Caki2 (cell line): ENCODE data around the gene TRIM72. TPM values are rescaled to one million over a fixed set of nuclear protein-coding genes. Genes with fewer than 3 reads are reported as not detected.
"Not testable (repeated sequence)": the region's sequence is repeated elsewhere in the genome, so short reads cannot be mapped to it uniquely, and the experiment has no call there.

Source experiments
- DNase-seq: peaks from one replicate; pipeline ENCODE4 v3.0.0-alpha.2; 2015; ENCODE audit warnings: low read depth
- in situ Hi-C: cut with HindIII; loops from 2 replicates; pipeline ENCODE4 v1.10.0; 2016; ENCODE audit warnings: low sequenced_read_pairs, low pct_unique_long_range_greater_than_20kb, mixed read lengths
- total RNA-seq: library from RNA; depleted of rRNA; stranded (reverse); fragments of >200 nt; shearing (Covaris generic); gene quantifications from 2 replicates; pipeline ENCODE4 v1.2.3, GENCODE V29; 2014; ENCODE audit warnings: low replicate concordance

The TRIM72 gene
- total RNA-seq, 1 experiment from 2014 or later = not detected

DNA sequence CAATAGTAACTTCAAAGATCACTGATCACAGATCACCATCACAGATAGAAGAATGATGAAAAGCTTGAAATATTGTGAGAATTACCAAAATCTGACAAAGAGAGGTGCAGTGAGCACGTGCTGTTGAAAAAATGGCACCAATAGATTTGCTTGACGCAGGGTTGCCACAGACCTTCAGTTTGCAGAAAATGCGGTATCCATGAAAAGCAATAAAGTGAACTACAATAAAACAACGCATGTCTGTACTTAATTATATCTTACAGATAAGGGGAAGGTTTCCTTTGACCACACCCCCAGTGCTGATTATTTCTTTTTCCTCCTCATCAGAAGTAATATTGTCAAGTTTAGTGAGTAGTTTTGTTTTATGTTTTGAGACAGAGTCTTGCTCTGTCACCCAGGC lies 24.1 kb downstream of the TRIM72 start:
- in situ Hi-C loops = no loop called here
- no peak for DNase-seq

DNA sequence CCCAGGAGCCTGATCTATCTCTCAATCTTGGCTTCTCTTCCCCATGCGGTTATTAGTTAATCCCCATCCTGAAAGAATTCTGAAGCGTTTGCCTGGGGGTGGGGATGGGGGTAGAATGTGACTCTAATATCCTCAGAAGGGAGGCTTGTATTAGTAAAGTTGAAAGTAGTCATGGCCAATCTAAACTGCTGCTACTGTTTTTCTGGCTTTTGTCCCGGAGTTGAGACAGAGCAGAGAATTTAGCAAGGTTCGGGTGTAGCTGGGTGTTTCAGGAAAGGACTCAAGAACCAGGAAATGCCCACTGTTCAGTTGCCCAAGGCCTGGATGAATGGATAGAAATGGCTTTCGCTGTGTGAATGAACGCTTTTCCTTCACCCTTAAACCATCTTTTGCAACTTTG lies 28.3 kb downstream of the TRIM72 start:
- DNase-seq = no peak
- in situ Hi-C loops = no loop called here

DNA sequence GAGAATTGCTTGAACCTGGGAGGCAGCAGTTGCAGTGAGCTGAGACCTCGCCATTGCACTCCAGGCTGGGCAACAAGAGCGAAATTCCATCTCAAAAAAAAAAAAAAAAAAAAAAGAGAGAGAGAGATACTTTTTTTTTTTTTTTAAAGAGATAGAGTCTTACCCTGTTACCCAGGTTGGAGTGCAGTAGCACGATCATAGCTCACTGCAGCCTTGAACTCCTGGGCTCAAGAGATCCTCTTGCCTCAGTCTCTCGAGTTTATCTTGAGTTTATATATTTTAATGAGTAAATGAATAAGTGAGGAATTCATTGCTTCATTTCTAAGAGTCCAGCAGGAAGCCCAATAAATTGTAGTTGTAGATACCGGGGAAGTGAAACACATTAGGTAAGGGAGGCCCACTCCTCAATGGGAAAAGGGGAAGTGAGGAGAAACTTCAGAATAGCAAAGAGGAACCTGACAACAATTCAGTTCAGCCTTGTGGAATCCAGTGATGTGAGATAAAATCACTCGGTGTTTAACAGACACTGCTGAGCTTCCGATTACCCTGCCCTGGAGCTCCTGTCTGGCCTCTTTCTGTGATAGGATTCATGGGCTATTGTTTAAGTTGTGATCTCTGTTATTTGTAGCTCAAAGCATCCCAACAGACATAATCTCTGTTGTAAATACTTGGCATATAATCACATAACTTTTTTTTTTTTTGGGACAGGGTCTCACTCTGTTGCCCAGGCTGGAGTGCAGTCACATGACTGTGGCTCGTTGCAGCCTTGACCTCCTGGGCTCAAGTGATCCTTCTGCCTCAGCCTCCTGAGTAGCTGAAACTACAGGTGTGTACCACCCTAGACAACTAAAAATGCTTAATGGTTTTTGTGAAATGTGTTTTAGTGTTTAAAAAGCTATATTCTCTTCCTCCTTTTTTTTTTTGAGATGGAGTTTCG lies 30.1 kb downstream of the TRIM72 start:
- in situ Hi-C loops = no loop called here
- no peak for DNase-seq

DNA sequence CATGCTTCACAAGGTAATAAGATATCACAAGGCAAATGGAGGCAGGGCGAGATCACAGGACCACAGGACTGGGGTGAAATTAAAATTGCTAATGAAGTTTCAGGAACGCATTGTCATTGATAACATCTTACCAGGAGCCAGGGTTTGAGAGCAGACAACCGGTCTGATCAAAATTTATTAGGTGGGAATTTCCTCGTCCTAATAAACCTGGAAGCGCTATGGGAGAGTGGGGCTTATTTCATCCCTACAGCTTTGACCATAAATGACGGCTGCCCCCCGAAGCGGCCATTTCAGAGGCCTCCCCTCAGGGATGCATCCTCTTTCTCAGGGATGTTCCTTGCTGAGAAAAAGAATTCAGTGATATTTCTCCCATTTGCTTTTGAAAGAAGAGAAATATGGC lies 31.7 kb downstream of the TRIM72 start:
- in situ Hi-C loops, DNase-seq: not testable (repeated sequence)

DNA sequence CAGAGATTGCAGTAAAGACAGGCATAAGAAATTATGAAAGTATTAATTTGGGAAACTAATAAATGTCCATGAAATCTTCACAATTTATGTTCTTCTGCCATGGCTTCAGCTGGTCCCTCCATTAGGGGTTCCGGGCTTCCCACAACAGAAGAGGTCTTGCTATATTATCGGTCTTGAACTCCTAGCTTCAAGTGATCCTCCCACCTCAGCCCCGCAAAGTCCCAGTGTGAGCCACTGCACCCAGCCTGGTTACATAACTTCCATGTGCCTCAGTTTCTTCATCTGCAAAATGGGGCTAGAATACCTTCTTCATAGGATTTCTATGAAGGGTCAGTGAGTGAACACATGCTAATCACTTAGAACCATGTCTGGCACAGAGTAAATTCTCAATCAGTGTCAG lies 32.4 kb downstream of the TRIM72 start:
- in situ Hi-C loops = no loop called here
- no peak for DNase-seq

DNA sequence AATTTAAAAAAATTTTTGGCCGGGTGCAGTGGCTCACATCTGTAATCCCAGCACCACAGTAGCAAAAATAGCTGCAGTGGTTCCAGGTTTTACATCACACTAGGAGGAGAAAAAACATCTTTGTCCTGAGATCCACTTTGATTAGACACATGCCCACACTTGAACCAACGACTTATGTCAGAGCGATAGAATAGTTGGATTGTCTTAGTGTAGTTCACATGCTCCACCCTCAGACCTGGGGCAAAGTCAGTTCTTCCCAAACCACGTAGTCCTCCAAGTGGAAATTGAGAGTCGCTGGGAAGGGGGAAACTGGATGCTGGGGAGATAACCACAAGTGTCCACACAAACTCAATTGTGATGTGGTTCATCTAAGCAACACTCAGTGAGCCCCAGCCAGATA lies 34.4 kb downstream of the TRIM72 start:
- in situ Hi-C loops = no loop called here

DNA sequence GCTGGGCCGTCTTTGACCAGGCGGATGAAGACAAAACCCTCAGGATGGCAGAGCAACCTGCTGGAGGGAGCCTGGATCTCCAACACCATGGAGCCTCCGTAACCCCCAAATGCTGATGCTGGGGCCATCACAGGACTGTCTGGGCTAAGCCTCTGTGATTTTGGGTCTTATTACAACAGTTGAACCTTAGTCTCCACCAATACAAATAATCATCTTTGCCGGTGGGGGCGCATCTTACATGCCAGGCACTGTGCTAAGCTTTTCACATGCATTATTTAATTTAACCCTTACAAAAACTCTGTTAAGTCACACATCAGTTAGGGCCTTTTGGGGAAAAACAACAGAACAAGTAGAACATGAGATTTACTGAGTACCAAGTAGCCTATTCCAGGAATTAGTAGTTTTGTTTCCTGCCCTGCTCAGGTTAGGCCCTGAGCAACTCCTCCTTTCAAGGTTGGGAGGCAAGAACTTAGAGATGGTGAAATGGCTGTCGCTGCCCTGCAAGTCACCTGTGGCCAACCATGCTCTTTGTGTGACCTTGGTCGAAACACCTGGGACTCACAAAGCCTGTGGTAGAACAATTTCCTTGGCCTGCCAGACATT lies 37.0 kb downstream of the TRIM72 start:
- in situ Hi-C loops = no loop called here
- no peak for DNase-seq

More for the DNA sequence above, 34.4 kb downstream of the TRIM72 start:
- DNase-seq = no peak

DNA sequence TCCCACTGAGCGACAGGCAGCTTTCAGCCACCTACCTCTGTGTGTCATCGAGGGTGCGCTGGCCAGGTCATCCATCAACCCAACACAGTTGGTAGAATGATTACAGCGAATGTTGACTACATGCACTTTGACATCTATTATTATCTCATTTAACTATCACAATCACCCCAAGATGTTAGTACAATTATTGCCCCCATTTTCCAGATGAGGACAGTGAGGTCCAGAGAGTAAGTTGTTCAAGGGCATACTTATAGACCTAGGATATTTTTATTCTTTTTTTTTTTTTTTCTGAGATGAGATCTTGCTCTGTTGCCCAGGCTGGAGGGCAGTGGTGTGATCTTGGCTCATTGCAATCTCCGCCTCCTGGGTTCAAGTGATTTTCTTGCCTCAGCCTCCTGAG lies 37.5 kb downstream of the TRIM72 start:
- no peak for DNase-seq
- in situ Hi-C loops = no loop called here

DNA sequence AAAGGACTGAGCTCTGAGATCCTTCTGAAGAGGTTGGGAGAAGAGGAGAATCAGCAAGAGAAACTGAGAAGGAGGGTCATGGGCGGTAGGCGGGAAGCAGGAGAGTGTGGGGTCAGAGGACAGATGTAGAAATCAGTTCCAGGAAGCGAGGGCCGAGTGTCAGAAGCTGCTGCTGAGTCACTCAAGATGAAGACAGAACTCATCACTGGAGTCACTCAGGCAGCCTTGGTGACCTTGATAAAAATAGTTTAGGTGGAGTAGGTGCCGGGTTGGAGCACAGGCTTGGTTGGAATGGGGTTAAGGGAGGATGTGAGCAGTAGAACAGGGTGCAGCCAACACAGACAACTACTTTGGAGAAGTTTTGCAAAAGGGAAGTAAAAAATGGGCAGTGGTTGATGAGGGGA lies 39.7 kb downstream of the TRIM72 start:
- in situ Hi-C loops = no loop called here
- DNase-seq = no peak

DNA sequence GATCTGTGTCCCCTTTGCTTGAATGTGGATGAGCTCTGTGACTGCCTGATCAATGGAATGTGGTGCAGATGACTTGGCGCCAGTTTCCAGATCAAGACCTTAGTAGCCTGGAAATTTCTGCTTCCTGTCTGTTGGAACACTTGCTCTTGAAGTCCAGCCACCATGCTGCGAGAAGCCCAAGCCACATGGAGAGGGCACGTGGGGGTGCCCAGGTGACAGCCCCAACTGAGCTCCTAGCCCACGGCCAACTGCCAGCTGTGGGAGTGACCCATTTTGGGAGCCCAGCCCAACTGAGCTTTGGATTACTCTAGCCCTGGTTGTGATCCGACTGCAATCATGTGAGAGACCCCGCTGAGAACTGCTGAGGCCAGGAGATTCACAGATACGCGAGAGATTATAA lies 42.5 kb downstream of the TRIM72 start:
- in situ Hi-C loops = no loop called here
- DNase-seq = no peak

DNA sequence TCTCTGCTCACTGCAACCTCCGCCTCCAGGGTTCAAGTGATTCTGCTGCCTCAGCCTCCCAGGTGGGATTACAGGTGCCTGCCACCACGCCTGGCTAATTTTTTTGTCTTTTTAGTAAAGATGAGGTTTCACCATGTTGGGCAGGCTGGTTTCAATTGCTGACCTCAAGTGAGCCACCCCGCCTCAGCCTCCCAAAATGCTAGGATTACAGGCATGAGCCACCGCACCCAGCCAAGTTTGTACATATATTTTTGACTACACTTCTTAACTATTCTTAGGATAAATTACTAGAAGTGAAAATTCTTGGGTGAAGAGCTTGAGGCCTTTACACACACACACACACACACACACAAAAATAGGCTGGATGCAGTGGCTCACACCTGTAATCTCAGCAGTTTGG lies 44.4 kb downstream of the TRIM72 start:
- in situ Hi-C loops = no loop called here
- DNase-seq = no peak

DNA sequence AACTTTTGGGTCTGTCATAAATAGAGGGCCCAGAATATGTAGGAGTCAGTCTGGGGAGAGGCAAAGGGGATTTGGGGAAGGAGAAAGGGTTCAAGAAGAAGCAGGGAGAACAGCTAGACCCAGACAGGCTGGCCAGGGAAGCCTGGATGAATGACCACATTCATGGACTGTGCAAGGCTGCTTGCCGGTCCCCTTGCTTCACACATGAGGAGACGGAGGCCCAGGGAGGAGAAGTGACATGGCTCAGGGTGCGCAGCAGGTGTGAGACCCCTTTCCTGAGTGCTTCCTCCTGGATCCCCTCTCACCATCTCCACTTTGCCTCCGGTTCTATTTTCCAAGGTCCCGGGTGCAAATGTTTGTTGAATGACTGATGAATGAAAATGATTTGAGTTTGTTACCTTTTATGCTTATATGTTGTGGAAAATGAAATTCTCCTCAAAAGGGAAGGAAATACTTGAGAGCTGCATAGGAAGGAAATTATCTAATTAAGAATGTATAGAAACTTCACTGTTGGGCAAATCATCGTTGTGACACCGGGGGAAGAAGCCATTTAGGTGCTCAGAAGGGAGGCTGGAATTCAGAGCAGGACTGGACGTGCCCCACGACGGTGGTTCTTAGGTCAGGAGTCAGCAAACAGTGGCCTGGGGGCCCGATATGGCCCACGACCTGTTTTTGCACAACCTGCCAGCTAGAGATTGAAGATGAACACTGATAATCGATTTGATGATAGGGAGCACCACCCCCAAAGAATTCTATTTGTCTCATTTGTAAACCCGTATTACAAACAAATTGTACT lies 46.4 kb downstream of the TRIM72 start:
- in situ Hi-C loops = no loop called here
- DNase-seq = no peak

DNA sequence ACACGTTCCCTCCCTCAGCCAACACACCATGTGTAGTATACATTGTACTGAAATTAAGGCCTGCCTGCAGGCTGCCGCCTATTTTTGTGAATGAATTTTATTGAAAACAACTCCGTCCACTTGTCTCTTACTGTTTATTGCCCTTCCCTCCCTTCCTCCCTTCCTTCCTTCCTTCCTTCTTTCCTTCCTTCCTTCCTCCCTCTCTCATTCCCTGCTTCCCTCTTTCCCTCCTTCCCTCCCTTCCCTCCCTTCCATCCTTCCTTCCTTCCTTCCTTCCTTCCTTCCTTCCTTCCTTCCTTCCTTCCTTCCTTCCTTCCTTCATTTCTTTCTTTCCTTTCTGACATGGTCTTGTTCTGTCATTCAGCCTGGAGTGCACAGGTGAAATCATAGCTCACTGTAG lies 48.2 kb downstream of the TRIM72 start:
- in situ Hi-C loops = no loop called here
- DNase-seq = no peak

DNA sequence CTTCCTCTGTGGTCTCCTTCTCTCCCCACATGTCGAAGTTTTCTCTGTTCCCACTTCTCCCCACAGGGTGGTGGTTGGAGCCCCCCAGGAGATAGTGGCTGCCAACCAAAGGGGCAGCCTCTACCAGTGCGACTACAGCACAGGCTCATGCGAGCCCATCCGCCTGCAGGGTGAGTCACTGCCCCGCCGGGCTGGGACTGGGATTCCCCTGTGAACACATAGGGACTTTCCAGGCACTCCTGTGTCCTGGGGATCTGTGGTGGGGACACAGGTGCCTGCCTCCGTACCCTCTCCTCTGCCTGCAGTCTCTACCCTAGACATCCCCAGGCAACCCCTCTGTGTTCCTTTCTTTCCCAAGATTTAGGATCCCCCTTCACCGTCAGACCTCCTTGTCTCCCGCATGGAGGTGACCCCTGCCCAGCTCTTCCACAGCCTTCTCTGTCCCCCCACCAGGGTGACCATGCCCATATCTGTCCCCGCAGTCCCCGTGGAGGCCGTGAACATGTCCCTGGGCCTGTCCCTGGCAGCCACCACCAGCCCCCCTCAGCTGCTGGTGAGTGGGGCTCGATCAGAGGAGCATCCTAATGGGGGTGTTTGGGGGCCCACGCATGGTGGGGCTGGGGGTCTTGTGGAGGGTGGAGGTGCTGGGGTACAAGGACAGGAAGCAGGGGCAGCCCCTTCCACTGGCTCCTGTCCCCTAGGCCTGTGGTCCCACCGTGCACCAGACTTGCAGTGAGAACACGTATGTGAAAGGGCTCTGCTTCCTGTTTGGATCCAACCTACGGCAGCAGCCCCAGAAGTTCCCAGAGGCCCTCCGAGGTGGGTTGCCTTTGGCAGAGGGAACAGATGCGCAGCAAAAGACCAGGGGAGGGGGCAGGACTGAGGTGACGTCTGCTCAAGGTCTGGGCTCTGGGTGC lies 51.7 kb downstream of the TRIM72 start:
- DNase-seq = peak; percentile 96
- in situ Hi-C loops = no loop called here

DNA sequence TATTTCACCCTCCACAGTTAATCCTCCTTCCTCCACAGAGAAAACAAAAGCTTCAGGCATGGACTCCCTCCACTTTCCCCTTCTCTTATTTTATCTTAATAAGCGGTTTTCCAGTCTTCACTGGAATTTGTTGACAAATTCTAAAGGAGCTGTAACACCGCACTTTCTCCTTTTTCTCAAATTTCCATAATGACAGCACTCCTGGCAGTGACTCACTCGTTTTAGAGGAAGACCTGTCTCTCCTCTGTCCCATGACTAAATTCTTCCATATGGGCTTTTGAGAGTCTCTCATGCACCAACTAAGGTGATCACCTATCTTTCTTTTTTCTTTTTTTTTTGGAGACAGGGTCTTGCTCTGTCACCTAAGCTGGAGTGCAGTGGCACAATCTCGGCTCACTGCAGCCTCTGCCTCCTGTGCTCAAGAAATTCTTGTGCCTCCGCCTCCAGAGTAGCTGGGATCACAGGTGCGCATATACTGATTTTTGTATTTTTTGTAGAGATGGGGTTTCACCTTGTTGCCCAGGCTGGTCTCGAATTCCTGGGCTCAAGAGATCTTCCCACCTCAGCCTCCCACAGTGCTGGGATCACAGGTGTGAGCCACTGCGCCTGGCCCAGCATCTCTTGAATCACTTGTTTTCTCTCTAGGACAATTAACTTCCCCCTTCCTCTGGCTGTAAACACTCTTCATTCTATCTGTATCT lies 53.6 kb downstream of the TRIM72 start:
- peak; percentile 49 for DNase-seq
- in situ Hi-C loops = no loop called here

DNA sequence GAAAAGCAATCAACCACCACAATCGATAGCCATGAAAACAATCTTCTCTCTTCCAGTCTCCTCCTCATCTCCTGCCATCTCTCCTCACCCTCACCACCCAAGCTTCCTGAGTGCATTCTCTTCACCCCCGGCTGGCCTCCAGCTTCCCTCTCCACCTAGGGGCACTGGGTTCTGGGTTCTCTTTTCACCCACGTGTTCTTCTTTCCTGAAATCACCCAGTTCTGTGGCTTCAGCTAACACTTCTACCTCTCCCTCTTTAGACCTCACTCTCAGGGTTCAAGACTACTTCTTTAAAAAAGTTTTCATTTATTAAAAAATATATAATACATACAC lies 54.1 kb downstream of the TRIM72 start:
- DNase-seq = no peak
- in situ Hi-C loops = no loop called here

DNA sequence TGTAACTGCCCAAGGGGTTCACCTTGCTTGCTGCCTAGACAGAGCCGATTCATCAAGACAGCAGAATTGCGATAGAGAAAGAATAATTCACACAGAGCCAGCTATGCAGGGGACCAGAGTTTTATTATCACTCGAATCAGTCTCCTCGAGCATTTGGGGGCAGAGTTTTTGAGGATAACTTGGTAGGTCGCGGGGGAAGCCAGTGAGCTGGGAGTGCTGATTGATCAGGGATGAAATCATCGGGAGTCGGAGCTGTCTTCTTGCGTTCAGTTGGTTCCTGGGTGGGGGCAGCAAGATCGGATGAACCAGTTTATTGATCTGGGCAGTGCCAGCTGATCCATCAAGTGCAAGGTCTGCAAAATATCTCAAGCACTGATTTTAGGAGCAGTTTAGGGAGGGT lies 55.0 kb downstream of the TRIM72 start:
- in situ Hi-C loops = no loop called here
- DNase-seq = no peak

DNA sequence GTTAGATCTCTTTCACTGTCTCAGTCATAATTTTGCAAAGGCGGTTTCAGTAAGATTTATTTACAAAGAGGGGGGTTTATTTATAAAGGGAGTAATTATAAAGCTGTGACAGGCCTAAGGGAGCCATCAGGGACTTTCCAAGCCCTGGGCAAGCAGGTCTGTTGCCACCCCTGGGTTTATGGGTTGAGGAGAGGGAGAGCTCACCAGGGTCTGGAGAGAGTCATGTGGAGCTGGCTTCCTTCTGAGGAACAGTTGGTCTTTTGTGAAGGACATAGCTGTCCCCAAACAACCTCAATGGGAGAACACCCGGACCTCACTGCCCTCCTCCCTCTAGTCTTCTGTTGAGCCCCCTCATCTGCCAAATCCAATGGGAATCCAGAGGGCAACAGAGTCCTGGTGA lies 55.6 kb downstream of the TRIM72 start:
- DNase-seq = peak; percentile 51
- in situ Hi-C loops = no loop called here
